Transverse colon (tissue), 4 donors: ENCODE results near the gene GALNT6.

Experiments used
- POLR2A ChIP-seq: fragments of 450-650 bp; IDR thresholded peaks from one replicate; pipeline ENCODE4 v1.6.1; 2016; ENCODE audit warnings: antibody characterized with exemption, mild to moderate bottlenecking, moderate library complexity
- POLR2AphosphoS5 ChIP-seq, 3 donors: sonication (generic); formaldehyde crosslinking; IDR thresholded peaks; one replicate each; pipeline ENCODE4 v1.6.1; 2016; ENCODE audit warnings: antibody characterized with exemption in 3 of 3
- TF ChIP-seq, protein P1 (sequence below), 5 experiments: fragments of 200-600 bp in 3 of 5; fragments of 450-650 bp in 2 of 5; sonication (generic) in 3 of 5; IDR thresholded peaks; 1 replicate in 2 of 5; 2 replicates in 3 of 5; pipeline ENCODE4 v1.5.1; 2016 to 2017; ENCODE audit warnings: antibody characterized with exemption in 5 of 5, inconsistent platforms in 3 of 5, mild to moderate bottlenecking in 2 of 5, moderate library complexity in 1 of 5

GRCh38 chr12:51346581-51346980 is 44.6 kb downstream of the GALNT6 start, which contains the start of gene CELA1:
- TF ChIP-seq, protein P1, sequence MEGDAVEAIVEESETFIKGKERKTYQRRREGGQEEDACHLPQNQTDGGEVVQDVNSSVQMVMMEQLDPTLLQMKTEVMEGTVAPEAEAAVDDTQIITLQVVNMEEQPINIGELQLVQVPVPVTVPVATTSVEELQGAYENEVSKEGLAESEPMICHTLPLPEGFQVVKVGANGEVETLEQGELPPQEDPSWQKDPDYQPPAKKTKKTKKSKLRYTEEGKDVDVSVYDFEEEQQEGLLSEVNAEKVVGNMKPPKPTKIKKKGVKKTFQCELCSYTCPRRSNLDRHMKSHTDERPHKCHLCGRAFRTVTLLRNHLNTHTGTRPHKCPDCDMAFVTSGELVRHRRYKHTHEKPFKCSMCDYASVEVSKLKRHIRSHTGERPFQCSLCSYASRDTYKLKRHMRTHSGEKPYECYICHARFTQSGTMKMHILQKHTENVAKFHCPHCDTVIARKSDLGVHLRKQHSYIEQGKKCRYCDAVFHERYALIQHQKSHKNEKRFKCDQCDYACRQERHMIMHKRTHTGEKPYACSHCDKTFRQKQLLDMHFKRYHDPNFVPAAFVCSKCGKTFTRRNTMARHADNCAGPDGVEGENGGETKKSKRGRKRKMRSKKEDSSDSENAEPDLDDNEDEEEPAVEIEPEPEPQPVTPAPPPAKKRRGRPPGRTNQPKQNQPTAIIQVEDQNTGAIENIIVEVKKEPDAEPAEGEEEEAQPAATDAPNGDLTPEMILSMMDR (IDR thresholded peaks at IDR 0.05): no peak
- no peak for TF ChIP-seq POLR2AphosphoS5 (IDR thresholded peaks at IDR 0.05)
- TF ChIP-seq POLR2A: no peak
